Pons (tissue), 1 donor: ENCODE data around the gene TMPO.
A peak's percentile ranks its signal among the peaks of the same experiment; 100 is the strongest.
"Not testable (repeated sequence)": the region's sequence is repeated elsewhere in the genome, so short reads cannot be mapped to it uniquely, and the experiment has no call there.

Experiments used
- DNase-seq: peaks from one replicate; pipeline ENCODE4 v3.0.0-alpha.2; 2016; ENCODE audit warnings: low spot score

The TMPO gene

DNA sequence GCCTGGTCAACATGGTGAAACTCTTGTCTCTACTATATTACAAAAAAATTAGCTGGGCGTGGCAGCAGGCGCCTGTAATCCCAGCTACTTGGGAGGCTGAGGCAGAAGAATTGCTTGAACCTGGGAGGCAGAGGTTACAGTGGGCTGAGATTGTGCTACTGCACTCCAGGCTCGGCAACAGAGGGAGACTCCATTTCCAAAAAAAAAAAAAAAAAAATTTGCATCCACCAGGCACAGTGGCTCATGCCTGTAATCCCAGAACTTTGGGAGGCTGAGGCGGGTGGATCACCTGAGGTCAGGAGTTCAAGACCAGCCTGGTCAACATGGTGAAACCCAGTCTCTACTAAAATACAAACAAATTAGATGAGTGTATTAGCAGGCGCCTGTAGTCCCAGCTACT, 3.6 kb upstream of the TMPO start:
- not testable (repeated sequence) for DNase-seq

- DNase-seq: no peak
Measured at GRCh38 chr12:98513379-98514322, 1.7 kb upstream of the TMPO start.

DNA sequence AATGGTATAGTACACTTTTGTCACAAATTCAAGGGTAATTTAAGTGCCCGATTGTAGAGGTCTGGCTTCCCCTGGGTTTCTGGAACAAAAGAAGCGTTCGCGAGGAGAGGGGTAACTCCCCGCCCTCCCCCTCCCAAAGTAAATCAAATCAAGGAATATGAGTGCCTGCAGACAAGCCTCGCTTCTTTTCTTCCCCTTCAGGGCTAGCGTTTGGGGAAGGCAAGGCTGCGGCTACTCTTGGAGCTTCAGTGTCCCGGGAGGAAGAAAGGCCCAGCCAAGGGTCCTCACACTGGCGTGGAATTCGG, 456 bp upstream of the TMPO start:
- DNase-seq: no peak

DNA sequence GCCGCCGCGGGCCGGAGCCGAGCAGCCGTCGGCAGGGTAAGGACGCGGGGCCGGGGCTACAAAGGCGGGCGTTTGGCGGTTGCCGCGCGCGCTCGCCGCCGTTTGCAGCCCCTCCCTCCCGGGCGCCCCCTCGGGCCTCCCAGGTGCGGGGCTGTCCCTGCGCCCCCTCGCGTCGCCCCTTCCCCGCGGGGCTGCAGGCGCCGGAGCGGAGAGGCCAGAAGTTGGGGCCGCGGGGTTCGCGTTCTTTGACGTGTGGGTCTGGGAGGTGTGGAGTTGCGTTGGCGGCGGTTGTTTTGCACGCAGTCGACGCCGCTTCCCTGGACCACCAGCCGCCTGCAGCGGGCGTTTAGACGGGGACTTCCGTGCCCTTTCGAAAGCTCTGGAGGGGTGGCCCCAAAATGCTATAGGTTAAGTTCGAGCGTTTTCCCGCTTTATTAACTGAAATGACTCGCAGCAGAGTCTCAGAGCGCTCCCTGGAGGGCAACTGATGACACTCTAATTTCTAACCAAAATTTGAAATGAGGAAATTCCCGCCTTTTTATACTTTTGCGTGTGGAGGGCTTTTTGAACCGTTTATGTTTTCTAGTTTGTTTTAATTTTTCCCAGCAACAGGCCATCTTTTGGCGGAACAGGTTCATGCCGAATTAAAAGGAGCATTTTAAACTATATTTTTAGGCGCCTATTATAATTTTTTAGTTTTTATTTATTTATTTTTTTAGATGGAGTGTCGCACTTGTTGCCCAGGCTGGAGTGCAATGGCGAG, 902 bp downstream of the TMPO start:
- peak; percentile 96 for DNase-seq

DNA sequence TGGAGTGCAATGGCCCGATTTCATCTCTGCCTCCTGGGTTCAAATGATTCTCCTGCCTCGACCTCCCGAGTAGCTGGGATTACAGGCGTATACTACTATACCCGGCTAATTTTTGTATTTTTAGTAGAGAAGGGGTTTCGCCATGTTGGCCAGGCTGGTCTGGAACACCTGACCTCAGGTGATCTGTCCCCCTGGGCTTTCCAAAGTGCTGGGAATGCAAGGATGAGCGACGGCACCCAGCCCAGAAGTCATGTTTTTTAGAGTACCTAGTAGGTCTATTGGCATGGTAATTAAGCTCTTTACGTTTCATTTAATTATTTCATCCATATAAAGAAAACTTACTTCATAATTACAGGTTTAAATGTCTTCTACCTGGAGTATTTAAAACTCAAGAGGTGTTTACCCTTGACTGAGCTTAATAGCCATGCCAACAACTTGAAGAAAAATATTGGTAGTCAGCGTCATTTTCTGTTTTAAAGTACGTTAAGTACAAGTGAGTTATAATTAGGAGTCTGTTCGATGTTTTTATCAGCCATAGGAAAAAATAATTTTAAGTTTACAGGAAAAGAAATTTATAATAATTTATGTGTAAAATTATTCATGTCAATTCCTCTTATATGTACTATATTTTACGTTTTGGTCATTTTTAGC, 4.0 kb downstream of the TMPO start:
- no peak for DNase-seq

DNA sequence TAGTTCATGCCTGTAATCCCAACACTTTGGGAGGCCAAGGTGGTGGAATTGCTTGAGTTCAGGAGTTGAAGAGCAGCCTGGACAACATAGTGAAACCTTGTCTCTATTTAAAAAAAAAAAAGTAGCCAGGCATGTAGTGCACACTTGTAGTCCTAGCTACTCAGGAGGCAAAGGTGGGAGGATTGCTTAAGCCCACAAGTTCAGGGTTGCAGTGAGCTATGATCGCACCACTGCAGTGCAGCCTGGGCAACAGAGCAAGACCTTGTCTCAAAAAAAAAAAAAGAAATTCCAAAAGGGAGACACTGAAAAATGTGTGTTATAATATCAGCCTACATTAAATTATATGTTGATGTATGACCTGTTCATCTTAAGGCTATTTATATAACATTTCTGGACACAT, 14.7 kb downstream of the TMPO start:
- DNase-seq: no peak

DNA sequence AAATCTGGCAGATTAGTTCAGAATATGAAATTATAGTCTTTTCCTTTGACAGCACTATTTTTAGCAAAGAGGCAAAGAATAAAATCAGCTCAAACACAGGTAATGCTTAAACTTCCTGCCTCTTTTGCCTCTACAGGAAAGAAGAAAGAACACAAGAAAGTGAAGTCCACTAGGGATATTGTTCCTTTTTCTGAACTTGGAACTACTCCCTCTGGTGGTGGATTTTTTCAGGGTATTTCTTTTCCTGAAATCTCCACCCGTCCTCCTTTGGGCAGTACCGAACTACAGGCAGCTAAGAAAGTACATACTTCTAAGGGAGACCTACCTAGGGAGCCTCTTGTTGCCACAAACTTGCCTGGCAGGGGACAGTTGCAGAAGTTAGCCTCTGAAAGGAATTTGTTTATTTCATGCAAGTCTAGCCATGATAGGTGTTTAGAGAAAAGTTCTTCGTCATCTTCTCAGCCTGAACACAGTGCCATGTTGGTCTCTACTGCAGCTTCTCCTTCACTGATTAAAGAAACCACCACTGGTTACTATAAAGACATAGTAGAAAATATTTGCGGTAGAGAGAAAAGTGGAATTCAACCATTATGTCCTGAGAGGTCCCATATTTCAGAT, 17.4 kb downstream of the TMPO start:
- DNase-seq: no peak

DNA sequence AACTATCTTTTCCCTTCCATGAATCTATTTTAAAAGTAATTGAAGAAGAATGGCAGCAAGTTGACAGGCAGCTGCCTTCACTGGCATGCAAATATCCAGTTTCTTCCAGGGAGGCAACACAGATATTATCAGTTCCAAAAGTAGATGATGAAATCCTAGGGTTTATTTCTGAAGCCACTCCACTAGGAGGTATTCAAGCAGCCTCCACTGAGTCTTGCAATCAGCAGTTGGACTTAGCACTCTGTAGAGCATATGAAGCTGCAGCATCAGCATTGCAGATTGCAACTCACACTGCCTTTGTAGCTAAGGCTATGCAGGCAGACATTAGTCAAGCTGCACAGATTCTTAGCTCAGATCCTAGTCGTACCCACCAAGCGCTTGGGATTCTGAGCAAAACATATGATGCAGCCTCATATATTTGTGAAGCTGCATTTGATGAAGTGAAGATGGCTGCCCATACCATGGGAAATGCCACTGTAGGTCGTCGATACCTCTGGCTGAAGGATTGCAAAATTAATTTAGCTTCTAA, 18.4 kb downstream of the TMPO start:
- no peak for DNase-seq

DNA sequence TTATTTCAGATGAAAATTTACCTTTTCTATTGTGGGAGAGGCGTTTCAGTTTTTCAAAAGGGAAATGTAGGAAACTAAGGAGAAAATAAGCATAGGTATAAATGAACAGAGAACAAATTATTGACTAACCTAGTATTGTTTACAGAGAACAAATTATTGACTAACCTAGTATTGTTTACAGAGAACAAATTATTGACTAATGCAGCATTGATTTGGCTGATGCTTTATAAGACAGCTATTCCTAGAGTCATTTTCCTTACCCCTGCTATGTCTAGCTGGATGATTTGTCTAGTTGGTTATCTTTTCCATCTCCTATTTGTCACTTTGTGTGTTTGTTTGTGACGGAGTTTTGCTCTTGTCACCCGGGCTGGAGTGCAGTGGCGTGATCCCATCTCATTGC, 22.6 kb downstream of the TMPO start:
- DNase-seq: no peak

DNA sequence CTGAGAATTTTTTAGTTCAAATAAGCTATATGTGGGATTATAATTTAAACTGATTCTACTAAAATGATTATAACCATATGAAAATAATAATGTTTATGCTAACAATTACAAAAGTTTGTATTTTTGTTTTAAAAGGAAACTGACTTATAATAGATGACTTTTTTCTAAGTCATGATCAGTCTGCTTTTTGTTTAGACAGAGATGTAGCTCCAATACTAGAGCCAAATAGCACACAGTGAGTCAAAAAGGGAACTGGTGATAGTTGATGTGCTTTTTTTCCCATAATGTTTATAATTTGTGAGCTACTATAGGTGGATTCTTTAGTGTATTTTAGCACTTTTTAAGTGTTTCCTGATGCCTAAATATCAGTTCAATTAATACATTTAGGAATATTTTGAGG, 28.3 kb downstream of the TMPO start:
- DNase-seq: no peak

DNA sequence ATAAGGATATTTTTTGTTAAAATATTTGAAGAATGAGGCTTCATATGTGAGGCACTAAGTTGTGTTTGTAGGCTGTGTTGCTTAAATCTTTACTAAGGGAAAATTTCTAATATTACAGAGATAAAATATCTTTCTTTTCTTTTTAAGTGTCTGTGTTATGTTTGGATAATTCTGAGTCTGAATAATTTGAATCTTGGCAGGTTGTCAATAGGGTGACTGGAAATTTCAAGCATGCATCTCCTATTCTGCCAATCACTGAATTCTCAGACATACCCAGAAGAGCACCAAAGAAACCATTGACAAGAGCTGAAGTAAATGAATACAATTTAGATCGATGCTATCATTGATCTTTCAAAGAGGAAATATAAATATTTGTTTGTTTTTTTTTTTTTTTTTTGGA, 29.4 kb downstream of the TMPO start:
- no peak for DNase-seq

GRCh38 chr12:98549371-98550110, 34.2 kb downstream of the TMPO start:
- no peak for DNase-seq

GRCh38 chr12:98551787-98552186, 36.4 kb downstream of the TMPO start:
- no peak for DNase-seq

- not testable (repeated sequence) for DNase-seq
Measured at GRCh38 chr12:98558097-98558496, 42.7 kb downstream of the TMPO start.

- peak; percentile 91 for DNase-seq
Measured at GRCh38 chr12:98559666-98560065, 44.3 kb downstream of the TMPO start.

- no peak for DNase-seq
Measured at GRCh38 chr12:98561846-98562245, 46.5 kb downstream of the TMPO start.

DNA sequence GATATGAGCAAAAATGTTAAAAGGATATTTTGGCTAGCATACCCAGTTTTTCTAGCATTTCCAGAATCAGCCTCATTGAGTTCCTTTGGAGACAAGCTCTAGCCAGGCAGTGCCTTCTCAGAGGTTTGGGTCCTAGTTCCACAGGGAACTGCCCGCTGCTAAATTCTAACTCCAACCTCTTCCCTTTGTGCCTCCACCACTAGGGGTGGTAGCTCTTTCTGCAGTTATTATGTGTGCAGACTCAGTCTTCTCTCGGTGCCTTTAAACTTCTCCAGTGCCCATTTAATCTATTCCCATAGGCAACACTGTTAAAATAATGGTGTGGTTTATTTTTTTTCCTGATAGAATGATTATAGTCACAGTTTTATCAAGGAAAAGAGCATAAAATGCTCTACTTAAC, 56.6 kb downstream of the TMPO start:
- no peak for DNase-seq

- no peak for DNase-seq
Measured at GRCh38 chr12:98574110-98574509, 58.7 kb downstream of the TMPO start.

DNA sequence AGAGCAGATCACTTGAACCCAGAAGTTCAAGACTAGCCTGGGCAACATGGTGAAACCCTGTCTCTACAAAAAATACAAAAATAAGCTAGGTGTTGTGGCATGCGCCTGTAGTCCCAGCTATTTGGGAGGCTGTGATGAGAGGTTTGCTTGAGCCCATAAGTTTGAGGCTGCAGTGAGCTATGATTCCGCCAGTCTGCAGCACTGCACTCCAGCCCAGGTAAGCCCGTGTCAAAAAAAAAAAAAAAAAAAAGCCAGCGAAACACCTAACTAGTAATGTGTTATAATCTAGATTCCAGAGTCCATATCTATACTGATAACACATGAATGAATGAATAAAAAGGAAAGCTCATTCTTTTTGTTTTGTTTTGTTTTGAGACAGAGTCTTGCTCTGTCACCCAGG, 59.6 kb downstream of the TMPO start:
- no peak for DNase-seq

DNA sequence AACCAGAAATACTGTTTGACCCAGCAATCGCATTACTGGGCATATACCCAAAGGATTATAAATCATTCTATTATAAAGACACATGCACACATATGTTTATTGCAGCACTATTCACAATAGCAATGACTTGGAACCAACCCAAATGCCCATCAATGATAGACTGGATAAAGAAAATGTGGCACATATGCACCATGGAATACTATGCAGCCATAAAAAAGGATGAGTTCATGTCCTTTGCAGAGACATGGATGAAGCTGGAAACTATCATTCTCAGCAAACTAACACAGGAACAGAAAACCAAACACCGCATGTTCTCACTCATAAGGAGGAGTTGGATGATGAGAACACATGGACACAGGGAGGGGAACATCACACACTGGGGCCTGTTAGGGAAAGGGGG, 61.4 kb downstream of the TMPO start:
- DNase-seq: not testable (repeated sequence)

- no peak for DNase-seq
Measured at GRCh38 chr12:98578392-98578791, 63.0 kb downstream of the TMPO start.

DNA sequence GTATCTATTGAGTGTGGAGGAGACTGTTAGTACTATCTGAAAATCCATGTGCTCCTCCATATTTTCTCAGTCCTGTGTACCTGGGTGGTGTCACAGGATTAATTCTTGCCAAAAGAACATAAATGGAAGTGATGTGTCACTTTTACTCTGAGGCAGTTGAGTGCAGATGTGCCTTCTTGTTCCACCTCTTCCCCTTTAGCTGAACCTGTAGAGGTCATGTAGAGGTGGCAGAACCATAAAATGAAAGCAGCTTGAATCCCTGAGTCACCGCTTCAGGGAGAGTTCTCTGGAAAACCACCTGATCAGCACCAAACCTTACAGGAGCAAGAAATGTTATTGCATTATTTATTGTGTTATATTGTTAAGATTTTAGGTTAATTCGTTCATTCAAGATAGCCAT, 63.4 kb downstream of the TMPO start:
- no peak for DNase-seq
